GM21367 (cell line): ENCODE measurements around the gene ANKAR.
"Not testable (repeated sequence)": the region's sequence is repeated elsewhere in the genome, so short reads cannot be mapped to it uniquely, and the experiment has no call there.

Source experiments
- ATAC-seq: cut with Tn5 transposase; IDR thresholded peaks from one replicate; pipeline ENCODE4 v1.9.1; 2021; ENCODE audit not compliant: unreplicated experiment

The ANKAR gene

GRCh38 chr2:189674374-189675112, at the start of gene ANKAR:
TSS of gene ANKAR (plus strand) at chr2:189674670. CDS start at chr2:189676491, 1,821 bp downstream.
- ATAC-seq = peak; percentile 95

- no peak for ATAC-seq
Observed at GRCh38 chr2:189625636-189626035, 48.8 kb upstream of the ANKAR start.

- ATAC-seq = no peak
Observed at GRCh38 chr2:189627789-189628188, 46.7 kb upstream of the ANKAR start.

- ATAC-seq = no peak
Observed at GRCh38 chr2:189628817-189629530, 45.5 kb upstream of the ANKAR start.

GRCh38 chr2:189629531-189630453, 44.7 kb upstream of the ANKAR start:
- ATAC-seq = no peak

- ATAC-seq = no peak
Observed at GRCh38 chr2:189631849-189632248, 42.6 kb upstream of the ANKAR start.

- no peak for ATAC-seq
Observed at GRCh38 chr2:189633392-189633811, 41.1 kb upstream of the ANKAR start.

GRCh38 chr2:189635353-189635752, 39.1 kb upstream of the ANKAR start:
- ATAC-seq = no peak

GRCh38 chr2:189638301-189639006, 36.0 kb upstream of the ANKAR start:
- no peak for ATAC-seq

- no peak for ATAC-seq
Observed at GRCh38 chr2:189639007-189639609, 35.4 kb upstream of the ANKAR start.

GRCh38 chr2:189641002-189641401, 33.5 kb upstream of the ANKAR start:
- ATAC-seq = no peak

- no peak for ATAC-seq
Observed at GRCh38 chr2:189641590-189641989, 32.9 kb upstream of the ANKAR start.

- no peak for ATAC-seq
Observed at GRCh38 chr2:189646521-189646920, 27.9 kb upstream of the ANKAR start.

- no peak for ATAC-seq
Observed at GRCh38 chr2:189648846-189649509, 25.5 kb upstream of the ANKAR start.

- ATAC-seq = no peak
Observed at GRCh38 chr2:189651284-189651683, 23.2 kb upstream of the ANKAR start.

- ATAC-seq = not testable (repeated sequence)
Observed at GRCh38 chr2:189653464-189653863, 21.0 kb upstream of the ANKAR start.

GRCh38 chr2:189654641-189655040, 19.8 kb upstream of the ANKAR start:
- ATAC-seq = no peak

GRCh38 chr2:189657867-189658266, 16.6 kb upstream of the ANKAR start:
- ATAC-seq = peak; percentile 49

- ATAC-seq = no peak
Observed at GRCh38 chr2:189658306-189659212, 15.9 kb upstream of the ANKAR start.
